Calu3 (cell line): ENCODE data around the gene TOP3A. TPM values are rescaled to one million over a fixed set of nuclear protein-coding genes. Genes with fewer than 3 reads are reported as not detected.
"Not testable (repeated sequence)": the region's sequence is repeated elsewhere in the genome, so short reads cannot be mapped to it uniquely, and the experiment has no call there.

Experiments
- BruUV-seq: library from RNA; stranded (reverse); fragments of 400-500 nt; replicated peaks from 2 replicates; lab custom pipeline; 2021; lab: Mats Ljungman, UMichigan
- CTCF ChIA-PET: fragments of 300-600 bp; sonication (Branson Sonifier 250); formaldehyde crosslinking; loops from one replicate; lab custom pipeline; 2022; ENCODE audit warnings: antibody characterized with exemption; lab: Charles Lee
- DNase-seq: peaks from one replicate; pipeline ENCODE4 v3.0.0; 2022
- H3K27ac Mint-ChIP-seq: one replicate; pipeline ENCODE4 v1.8.0; 2022; ENCODE audit warnings: mixed read lengths; ENCODE audit not compliant: unreplicated experiment
- H3K27me3 Mint-ChIP-seq: one replicate; pipeline ENCODE4 v1.8.0; 2022; ENCODE audit warnings: mixed read lengths; ENCODE audit not compliant: unreplicated experiment
- H3K36me3 Mint-ChIP-seq: one replicate; pipeline ENCODE4 v1.8.0; 2022; ENCODE audit warnings: mild to moderate bottlenecking, moderate library complexity, mixed read lengths; ENCODE audit not compliant: insufficient read depth, unreplicated experiment
- H3K4me1 Mint-ChIP-seq: one replicate; pipeline ENCODE4 v1.8.0; 2022; ENCODE audit warnings: mild to moderate bottlenecking, low read depth, mixed read lengths; ENCODE audit not compliant: unreplicated experiment
- H3K4me3 Mint-ChIP-seq: one replicate; pipeline ENCODE4 v1.8.0; 2022; ENCODE audit warnings: mild to moderate bottlenecking, low read depth, moderate library complexity, mixed read lengths; ENCODE audit not compliant: unreplicated experiment
- H3K9me3 Mint-ChIP-seq: one replicate; pipeline ENCODE4 v1.8.0; 2022; ENCODE audit warnings: low read depth, mixed read lengths; ENCODE audit not compliant: unreplicated experiment
- intact Hi-C: fragments of 100-400 bp; cut with micrococcal nuclease; formaldehyde crosslinking; loops from one replicate; pipeline ENCODE4 v1.10.0; 2022; ENCODE audit not compliant: unreplicated experiment
- total RNA-seq: library from RNA; stranded (reverse); gene quantifications from 2 replicates; pipeline ENCODE4 v1.2.3, GENCODE V29; 2022
- TF ChIP-seq, protein P1 (sequence below): fragments of 200-600 bp; IDR thresholded peaks from one replicate; pipeline ENCODE4 v1.8.0; 2022; ENCODE audit warnings: antibody characterized with exemption; ENCODE audit not compliant: unreplicated experiment

TOP3A gene
- total RNA-seq, 1 experiment from 2014 or later: 39.7 TPM

DNA sequence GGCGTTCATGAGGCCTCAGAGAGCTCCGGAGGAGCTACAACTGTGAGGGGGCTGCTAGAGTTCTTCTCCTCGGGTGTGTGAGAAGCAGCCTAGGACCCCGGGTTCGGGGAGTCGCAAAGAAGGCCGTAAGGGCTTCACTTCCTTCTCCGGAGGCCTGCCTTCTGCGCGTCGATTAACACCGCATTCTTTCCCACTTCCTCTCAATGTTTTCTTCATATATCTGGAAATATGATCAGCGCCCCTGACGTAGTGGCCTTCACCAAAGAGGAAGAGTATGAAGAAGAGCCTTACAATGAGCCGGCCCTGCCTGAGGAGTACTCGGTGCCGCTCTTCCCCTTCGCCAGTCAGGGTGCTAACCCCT lies 748 bp upstream of the TOP3A start:
- Mint-ChIP-seq H3K4me3 (peak overlapping the region; percentile 92), H3K27me3 (no peaks in the 10 kb centered on the region), H3K36me3 (peaks cover 46% of the 10 kb centered on the region), H3K4me1 (peaks cover 18% of the 10 kb centered on the region), H3K27ac (peak overlapping the region; percentile 98), H3K9me3 (no peaks in the 10 kb centered on the region)
- DNase-seq: no peak
- TF ChIP-seq, protein P1, sequence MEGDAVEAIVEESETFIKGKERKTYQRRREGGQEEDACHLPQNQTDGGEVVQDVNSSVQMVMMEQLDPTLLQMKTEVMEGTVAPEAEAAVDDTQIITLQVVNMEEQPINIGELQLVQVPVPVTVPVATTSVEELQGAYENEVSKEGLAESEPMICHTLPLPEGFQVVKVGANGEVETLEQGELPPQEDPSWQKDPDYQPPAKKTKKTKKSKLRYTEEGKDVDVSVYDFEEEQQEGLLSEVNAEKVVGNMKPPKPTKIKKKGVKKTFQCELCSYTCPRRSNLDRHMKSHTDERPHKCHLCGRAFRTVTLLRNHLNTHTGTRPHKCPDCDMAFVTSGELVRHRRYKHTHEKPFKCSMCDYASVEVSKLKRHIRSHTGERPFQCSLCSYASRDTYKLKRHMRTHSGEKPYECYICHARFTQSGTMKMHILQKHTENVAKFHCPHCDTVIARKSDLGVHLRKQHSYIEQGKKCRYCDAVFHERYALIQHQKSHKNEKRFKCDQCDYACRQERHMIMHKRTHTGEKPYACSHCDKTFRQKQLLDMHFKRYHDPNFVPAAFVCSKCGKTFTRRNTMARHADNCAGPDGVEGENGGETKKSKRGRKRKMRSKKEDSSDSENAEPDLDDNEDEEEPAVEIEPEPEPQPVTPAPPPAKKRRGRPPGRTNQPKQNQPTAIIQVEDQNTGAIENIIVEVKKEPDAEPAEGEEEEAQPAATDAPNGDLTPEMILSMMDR: no peak
- CTCF ChIA-PET: no interaction called here
- intact Hi-C loops: no loop called here
- TSS peak; percentile 67 for BruUV-seq

DNA sequence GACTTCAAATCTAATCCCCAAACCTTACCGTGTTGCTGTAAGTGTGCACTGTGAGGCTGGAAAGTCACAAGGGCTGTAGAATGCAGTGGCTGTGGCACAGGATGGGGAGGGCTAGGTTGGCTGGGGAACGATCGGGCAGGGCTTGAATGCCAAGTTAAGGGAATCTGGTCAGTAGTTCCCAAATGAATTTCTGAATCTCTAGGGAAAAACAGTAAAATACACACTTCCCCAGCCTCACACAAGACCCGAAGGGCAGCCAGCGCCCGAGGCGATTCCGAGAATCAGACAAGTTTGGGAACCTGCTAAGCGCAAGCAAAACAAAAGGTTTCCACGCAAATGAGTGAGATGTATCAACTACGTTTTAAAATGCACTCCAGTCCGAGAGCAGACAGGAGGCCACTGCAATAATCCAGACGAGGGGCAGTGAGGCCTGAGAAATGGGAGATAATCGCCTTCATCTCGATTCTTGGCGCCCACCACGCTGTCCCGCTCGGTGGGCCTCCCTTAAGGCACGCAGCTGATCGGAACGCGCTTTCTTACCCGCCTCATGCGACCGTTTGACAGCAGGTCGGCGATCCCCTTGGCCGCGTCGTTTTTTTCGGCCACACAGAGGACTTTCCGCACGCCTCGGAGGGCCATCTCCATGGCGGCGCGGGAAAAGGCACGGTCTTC lies 599 bp downstream of the TOP3A start:
- no TSS peak for BruUV-seq
- intact Hi-C loops: no loop called here
- H3K36me3 Mint-ChIP-seq: peaks cover 34% of the 10 kb centered on the region
- CTCF ChIA-PET: interaction anchor here (0.7 to 0.9 kb wide), 2 partner anchors 48 to 131 kb away, joined by 3 to 4 read pairs; partner anchors contain the start of gene ALKBH5
- H3K9me3 Mint-ChIP-seq: no peaks in the 10 kb centered on the region
- H3K27me3 Mint-ChIP-seq: no peaks in the 10 kb centered on the region
- peak overlapping the region; percentile 64 for H3K27ac Mint-ChIP-seq
- H3K4me3 Mint-ChIP-seq: peak overlapping the region; percentile 92
- no peak for DNase-seq
- TF ChIP-seq, protein P1: no peak
- H3K4me1 Mint-ChIP-seq: peaks cover 10% of the 10 kb centered on the region

DNA sequence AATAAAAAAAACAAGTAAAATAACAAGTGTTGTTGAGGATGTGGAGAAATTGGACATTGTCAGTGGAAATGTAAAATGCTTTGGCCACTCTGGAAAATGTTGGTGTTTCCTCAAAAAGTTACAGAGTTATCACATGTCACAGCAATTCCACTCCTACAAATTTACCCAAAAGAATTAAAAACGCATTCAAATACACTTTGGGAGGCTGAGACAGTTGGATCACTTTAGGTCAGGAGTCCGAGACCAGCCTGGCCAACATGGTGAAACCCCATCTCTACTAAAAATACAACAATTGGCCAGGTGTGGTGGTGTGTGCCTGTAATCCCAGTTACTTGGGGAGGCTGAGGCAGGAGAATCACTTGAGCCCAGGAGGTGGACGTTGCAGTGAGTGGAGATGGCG lies 5.6 kb downstream of the TOP3A start:
- peaks cover 10% of the 10 kb centered on the region for H3K4me1 Mint-ChIP-seq
- no peaks in the 10 kb centered on the region for H3K27me3 Mint-ChIP-seq
- no peak overlapping the region for H3K4me3 Mint-ChIP-seq
- BruUV-seq: no TSS peak
- DNase-seq: no peak
- TF ChIP-seq, protein P1: no peak
- peaks cover 25% of the 10 kb centered on the region for H3K36me3 Mint-ChIP-seq
- H3K27ac Mint-ChIP-seq: no peak overlapping the region
- CTCF ChIA-PET: no interaction called here
- intact Hi-C loops: no loop called here
- no peaks in the 10 kb centered on the region for H3K9me3 Mint-ChIP-seq

DNA sequence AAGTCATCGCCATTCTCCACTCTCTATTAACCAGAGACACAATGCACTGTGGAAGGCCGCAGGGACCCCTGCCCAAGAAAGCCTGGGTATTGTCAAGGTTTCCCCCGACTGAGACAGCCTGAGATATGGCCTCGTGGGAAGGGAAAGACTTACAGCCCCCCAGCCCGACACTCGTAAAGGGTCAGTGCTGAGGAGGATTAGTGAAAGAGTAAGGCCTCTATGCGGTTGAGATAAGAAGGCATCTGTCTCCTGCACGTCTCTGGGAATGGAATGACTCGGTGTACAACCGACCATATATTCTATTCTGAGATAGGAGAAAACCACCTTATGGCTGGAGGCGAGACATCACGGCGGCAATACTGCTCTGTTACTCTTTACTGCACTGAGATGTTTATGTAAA lies 11.6 kb downstream of the TOP3A start:
- H3K9me3 Mint-ChIP-seq, DNase-seq, H3K27ac Mint-ChIP-seq, intact Hi-C loops, CTCF ChIA-PET, BruUV-seq, H3K27me3 Mint-ChIP-seq, H3K4me3 Mint-ChIP-seq, H3K4me1 Mint-ChIP-seq: not testable (repeated sequence)
- peaks cover 32% of the 10 kb centered on the region for H3K36me3 Mint-ChIP-seq
